T follicular helper cell (primary cell): ENCODE results near the gene EMILIN2.
A peak's percentile ranks its signal among the peaks of the same experiment; 100 is the strongest.

Experiments used
- DNase-seq: peaks from one replicate; pipeline ENCODE4 v3.0.0-alpha.2; 2020; ENCODE audit warnings: low read depth

EMILIN2 gene

DNA sequence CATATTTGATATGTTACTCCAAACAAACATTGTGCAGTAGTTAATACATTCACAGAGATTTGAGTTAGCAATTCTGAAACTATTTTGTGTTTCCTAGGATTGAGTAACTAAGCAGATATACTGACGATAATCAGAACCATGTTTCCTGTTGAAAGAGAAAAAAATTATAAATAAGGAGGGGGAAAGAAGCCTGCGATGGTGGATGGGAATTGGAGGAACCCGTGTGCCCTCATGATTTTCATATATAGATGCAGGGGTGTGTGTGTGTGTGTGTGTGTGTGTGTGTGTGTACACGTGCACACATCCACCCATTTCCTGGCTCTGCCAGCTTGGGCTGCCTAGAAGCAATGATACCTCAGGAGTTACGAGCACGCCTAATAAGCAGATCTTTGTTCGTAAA, 109.2 kb downstream of the EMILIN2 start:
- DNase-seq, result no peak

DNA sequence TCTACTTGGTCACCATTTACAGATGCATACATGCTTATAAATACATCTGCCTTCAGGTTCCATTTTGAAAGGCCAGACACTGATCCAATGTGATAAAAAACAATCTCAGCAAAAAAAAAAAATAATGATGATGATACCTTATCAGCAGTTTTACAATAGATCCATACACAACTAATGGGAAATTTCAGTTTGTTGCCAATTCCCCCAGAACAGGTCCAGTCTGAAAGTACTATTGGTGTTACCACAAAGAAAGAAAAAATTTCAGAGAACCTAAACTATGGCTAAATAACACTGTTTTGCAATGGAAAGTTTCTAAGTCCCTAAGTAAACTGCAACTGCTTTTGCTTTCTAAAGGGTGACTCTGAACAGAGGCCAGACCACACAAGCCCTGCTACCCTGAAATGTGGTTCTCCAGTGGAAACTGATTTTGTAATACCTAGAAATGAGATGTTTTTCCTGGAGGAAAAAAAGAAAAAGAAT, 112.1 kb downstream of the EMILIN2 start:
- DNase-seq, result no peak

GRCh38 chr18:2959341-2959740, 112.5 kb downstream of the EMILIN2 start:
- DNase-seq, result no peak

- no peak for DNase-seq
These were observed 114.3 kb downstream of the EMILIN2 start for GRCh38 chr18:2960983-2961696.

- DNase-seq, result no peak
These were observed 115.0 kb downstream of the EMILIN2 start for GRCh38 chr18:2961821-2962220.

DNA sequence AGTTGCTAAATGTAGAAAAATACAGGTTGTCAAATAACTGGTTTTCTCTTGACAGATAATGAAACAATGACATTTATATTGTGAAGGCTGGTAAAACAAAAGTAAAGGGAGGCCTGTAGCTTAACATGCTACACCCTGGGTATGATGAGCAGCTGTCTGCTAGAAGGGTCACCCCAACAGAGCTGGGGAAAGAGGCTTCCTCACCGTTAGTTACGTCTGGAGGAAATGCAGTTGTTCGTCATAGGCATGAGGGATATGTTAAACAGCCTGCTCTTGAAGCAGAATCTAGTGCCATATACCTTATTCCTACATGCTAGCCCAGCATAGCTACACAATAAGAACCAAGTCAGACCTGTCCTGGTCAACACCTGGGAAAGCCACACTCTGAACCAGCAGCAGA, 116.2 kb downstream of the EMILIN2 start:
- peak; percentile 61 for DNase-seq

GRCh38 chr18:2964361-2965010, 117.7 kb downstream of the EMILIN2 start:
- no peak for DNase-seq
